ENCODE measurements around the gene TBC1D19.

- TF ChIP-seq CTCF (IDR thresholded peaks at IDR 0.05), result no peak
- no peak for TF ChIP-seq POLR2AphosphoS5 (IDR thresholded peaks at IDR 0.05)
These were observed 39.0 kb downstream of the TBC1D19 start for GRCh38 chr4:26622913-26623312.
